Thyroid gland (tissue), 4 donors: Measurements from ENCODE around the gene MVB12B.

ENCODE experiments used
- CTCF ChIP-seq, 6 experiments: fragments of 200-600 bp in 3 of 6; fragments of 450-650 bp in 3 of 6; sonication (generic) in 3 of 6; IDR thresholded peaks; one replicate each; pipeline ENCODE4 v1.5.1; 2016 to 2019; ENCODE audit warnings: antibody characterized with exemption in 6 of 6, mild to moderate bottlenecking in 2 of 6, inconsistent platforms in 1 of 6, moderate library complexity in 1 of 6
- POLR2A ChIP-seq, 2 donors: fragments of 450-650 bp; IDR thresholded peaks; one replicate each; pipeline ENCODE4 v1.6.1; 2017; ENCODE audit warnings: antibody characterized with exemption in 2 of 2, mild to moderate bottlenecking in 2 of 2, moderate library complexity in 1 of 2

DNA sequence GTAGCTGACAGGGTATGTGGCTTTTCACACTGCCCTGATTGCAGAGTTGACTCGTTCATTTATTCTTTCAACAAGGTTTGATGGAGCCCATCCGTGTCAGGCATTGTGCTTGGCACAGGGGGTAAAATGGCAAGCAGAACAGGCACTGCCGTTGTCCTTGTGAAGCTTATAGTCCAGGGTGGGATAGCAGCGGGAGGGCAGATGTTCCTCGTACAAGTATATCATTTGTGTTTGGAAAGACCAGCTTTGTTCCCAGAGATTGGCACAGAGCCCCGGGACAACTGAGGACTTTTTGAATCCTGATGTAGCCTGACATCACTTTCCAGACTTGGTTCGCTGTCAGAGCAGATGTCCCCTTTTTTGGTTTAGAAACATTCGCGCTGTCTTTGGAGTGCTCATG is 50.9 kb downstream of the MVB12B start:
- TF ChIP-seq CTCF (IDR thresholded peaks at IDR 0.05) (no peak), POLR2A (IDR thresholded peaks at IDR 0.05) (no peak)
